ENCODE data around the gene PTOV1. TPM values are rescaled to one million over a fixed set of nuclear protein-coding genes. Genes with fewer than 3 reads are reported as not detected.

The PTOV1 gene
- total and polyA plus RNA-seq, 2 of the 13 experiments (the other 11 are each of a cell fraction or from before 2014, with no cell fraction given): 63.5 to 68.5 TPM

DNA sequence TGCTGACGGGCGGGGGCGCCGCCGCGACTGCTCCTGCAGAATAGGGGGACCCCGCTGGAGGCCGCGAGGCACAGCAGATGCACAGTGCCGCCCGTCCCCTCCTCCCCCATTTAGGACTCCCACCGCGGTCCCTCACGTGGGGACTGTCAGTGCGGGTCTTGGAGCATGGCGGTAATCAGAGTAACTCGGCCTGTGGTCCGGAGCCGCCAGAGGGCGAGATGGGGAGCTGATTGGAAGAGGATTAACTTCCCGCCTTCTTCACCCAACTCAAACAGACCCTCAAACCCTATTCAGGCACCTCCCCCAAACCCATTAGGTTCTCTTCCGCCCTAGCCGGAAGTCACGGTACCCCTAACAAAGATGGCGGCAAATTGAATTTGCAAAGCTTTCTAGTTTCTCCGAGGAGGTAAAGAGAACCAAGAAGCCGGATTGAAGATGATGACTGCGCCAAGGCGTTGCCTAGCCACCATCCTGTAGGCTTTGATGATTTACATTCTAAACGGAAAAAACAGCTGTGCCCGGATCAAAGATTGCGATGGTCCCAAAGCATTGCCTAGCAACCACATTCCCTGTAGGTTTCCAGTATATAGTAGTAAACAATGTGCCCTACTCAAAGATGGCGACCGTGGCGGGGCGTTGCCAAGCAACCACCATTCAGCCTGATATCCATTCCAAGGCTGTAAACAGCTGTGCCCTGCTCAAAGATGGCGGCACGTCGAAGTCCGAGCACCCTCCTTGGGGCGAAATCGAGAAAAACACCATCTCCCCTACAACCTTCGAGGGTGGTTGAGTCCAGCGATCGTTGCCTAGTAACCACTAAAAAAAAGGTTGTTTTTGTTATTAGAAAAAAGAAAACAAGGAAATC lies 37.7 kb upstream of the PTOV1 start, which contains the start of gene FUZ (continued):
- TF ChIP-seq, protein P1, sequence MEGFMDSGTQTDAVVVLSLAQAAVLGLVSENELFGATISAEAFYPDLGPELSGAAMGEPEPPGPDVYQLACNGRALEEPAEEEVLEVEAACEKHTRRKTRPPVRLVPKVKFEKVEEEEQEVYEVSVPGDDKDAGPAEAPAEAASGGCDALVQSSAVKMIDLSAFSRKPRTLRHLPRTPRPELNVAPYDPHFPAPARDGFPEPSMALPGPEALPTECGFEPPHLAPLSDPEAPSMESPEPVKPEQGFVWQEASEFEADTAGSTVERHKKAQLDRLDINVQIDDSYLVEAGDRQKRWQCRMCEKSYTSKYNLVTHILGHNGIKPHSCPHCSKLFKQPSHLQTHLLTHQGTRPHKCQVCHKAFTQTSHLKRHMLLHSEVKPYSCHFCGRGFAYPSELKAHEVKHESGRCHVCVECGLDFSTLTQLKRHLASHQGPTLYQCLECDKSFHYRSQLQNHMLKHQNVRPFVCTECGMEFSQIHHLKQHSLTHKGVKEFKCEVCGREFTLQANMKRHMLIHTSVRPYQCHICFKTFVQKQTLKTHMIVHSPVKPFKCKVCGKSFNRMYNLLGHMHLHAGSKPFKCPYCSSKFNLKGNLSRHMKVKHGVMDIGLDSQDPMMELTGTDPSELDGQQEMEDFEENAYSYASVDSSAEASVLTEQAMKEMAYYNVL (CRISPR knock-in tag; IDR thresholded peaks at IDR 0.05; ENCODE audit: borderline replicate concordance): no peak
- TF ChIP-seq, protein P2, sequence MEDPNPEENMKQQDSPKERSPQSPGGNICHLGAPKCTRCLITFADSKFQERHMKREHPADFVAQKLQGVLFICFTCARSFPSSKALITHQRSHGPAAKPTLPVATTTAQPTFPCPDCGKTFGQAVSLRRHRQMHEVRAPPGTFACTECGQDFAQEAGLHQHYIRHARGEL (CRISPR knock-in tag; IDR thresholded peaks at IDR 0.05): no peak
- TF ChIP-seq, protein P3, sequence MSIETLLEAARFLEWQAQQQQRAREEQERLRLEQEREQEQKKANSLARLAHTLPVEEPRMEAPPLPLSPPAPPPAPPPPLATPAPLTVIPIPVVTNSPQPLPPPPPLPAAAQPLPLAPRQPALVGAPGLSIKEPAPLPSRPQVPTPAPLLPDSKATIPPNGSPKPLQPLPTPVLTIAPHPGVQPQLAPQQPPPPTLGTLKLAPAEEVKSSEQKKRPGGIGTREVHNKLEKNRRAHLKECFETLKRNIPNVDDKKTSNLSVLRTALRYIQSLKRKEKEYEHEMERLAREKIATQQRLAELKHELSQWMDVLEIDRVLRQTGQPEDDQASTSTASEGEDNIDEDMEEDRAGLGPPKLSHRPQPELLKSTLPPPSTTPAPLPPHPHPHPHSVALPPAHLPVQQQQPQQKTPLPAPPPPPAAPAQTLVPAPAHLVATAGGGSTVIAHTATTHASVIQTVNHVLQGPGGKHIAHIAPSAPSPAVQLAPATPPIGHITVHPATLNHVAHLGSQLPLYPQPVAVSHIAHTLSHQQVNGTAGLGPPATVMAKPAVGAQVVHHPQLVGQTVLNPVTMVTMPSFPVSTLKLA (IDR thresholded peaks at IDR 0.05): no peak
- TF ChIP-seq, protein P4, sequence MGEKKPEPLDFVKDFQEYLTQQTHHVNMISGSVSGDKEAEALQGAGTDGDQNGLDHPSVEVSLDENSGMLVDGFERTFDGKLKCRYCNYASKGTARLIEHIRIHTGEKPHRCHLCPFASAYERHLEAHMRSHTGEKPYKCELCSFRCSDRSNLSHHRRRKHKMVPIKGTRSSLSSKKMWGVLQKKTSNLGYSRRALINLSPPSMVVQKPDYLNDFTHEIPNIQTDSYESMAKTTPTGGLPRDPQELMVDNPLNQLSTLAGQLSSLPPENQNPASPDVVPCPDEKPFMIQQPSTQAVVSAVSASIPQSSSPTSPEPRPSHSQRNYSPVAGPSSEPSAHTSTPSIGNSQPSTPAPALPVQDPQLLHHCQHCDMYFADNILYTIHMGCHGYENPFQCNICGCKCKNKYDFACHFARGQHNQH (CRISPR knock-in tag; IDR thresholded peaks at IDR 0.05): no peak
- TF ChIP-seq RFX3 (CRISPR knock-in tag; IDR thresholded peaks at IDR 0.05) (peak; percentile 61), RBM39 (IDR thresholded peaks at IDR 0.05; ENCODE audit: low read depth, low read length, poor library complexity, severe bottlenecking) (no peak), MED8 (CRISPR knock-in tag; IDR thresholded peaks at IDR 0.05; ENCODE audit: insufficient replicate concordance) (no peak), YEATS4 (CRISPR knock-in tag; IDR thresholded peaks at IDR 0.05; ENCODE audit: borderline replicate concordance) (no peak), NFE2 (CRISPR knock-in tag; IDR thresholded peaks at IDR 0.05) (no peak), ZNF232 (CRISPR knock-in tag; IDR thresholded peaks at IDR 0.05; ENCODE audit: borderline replicate concordance) (no peak), PRMT3 (CRISPR knock-in tag; IDR thresholded peaks at IDR 0.05; ENCODE audit: borderline replicate concordance, low read depth) (no peak), ZNF326 (CRISPR knock-in tag; IDR thresholded peaks at IDR 0.05; ENCODE audit: borderline replicate concordance) (no peak), SCMH1 (CRISPR knock-in tag; IDR thresholded peaks at IDR 0.05; ENCODE audit: borderline replicate concordance) (no peak), ZNF703 (CRISPR knock-in tag; IDR thresholded peaks at IDR 0.05; ENCODE audit: borderline replicate concordance) (no peak)
- TF ChIP-seq, protein P5, sequence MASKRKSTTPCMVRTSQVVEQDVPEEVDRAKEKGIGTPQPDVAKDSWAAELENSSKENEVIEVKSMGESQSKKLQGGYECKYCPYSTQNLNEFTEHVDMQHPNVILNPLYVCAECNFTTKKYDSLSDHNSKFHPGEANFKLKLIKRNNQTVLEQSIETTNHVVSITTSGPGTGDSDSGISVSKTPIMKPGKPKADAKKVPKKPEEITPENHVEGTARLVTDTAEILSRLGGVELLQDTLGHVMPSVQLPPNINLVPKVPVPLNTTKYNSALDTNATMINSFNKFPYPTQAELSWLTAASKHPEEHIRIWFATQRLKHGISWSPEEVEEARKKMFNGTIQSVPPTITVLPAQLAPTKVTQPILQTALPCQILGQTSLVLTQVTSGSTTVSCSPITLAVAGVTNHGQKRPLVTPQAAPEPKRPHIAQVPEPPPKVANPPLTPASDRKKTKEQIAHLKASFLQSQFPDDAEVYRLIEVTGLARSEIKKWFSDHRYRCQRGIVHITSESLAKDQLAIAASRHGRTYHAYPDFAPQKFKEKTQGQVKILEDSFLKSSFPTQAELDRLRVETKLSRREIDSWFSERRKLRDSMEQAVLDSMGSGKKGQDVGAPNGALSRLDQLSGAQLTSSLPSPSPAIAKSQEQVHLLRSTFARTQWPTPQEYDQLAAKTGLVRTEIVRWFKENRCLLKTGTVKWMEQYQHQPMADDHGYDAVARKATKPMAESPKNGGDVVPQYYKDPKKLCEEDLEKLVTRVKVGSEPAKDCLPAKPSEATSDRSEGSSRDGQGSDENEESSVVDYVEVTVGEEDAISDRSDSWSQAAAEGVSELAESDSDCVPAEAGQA (IDR thresholded peaks at IDR 0.05; ENCODE audit: low read depth): 0 out of 2 replicates have a peak, but pooled peaks have one; percentile 54
- TF ChIP-seq, protein P5 (CRISPR knock-in tag; IDR thresholded peaks at IDR 0.05; ENCODE audit: borderline replicate concordance): no peak

Data from HepG2 (cell line).